ENCODE results near the gene CTU2.

The CTU2 gene

GRCh38 chr16:88697116-88697830, 9.0 kb upstream of the CTU2 start:
- no peak for DNase-seq (ENCODE audit: low spot score)

- DNase-seq (ENCODE audit: low spot score), result no peak
These were observed 8.3 kb upstream of the CTU2 start for GRCh38 chr16:88697831-88698615.

GRCh38 chr16:88698646-88699045, 7.7 kb upstream of the CTU2 start:
- no peak for DNase-seq (ENCODE audit: low spot score)

GRCh38 chr16:88699180-88699579, 7.1 kb upstream of the CTU2 start:
- no peak for DNase-seq (ENCODE audit: low spot score)

- no peak for DNase-seq (ENCODE audit: low spot score)
These were observed 6.0 kb upstream of the CTU2 start for GRCh38 chr16:88700322-88700635.

- DNase-seq (ENCODE audit: low spot score), result peak; percentile 92
These were observed 5.4 kb upstream of the CTU2 start for GRCh38 chr16:88700636-88701482.

GRCh38 chr16:88701581-88702370, 4.5 kb upstream of the CTU2 start:
- no peak for DNase-seq (ENCODE audit: low spot score)

GRCh38 chr16:88702371-88703210, 3.7 kb upstream of the CTU2 start:
- DNase-seq (ENCODE audit: low spot score), result no peak

GRCh38 chr16:88703486-88704309, 2.6 kb upstream of the CTU2 start:
- DNase-seq (ENCODE audit: low spot score), result no peak

GRCh38 chr16:88705076-88705684, 1.1 kb upstream of the CTU2 start:
- DNase-seq (ENCODE audit: low spot score), result peak; percentile 47

- peak; percentile 47 for DNase-seq (ENCODE audit: low spot score)
These were observed 488 bp upstream of the CTU2 start for GRCh38 chr16:88705801-88706228.

- DNase-seq (ENCODE audit: low spot score), result no peak
These were observed 893 bp downstream of the CTU2 start for GRCh38 chr16:88706965-88707826.

GRCh38 chr16:88710556-88710955, 4.3 kb downstream of the CTU2 start:
- no peak for DNase-seq (ENCODE audit: low spot score)

GRCh38 chr16:88711750-88712340, 5.5 kb downstream of the CTU2 start:
- no peak for DNase-seq (ENCODE audit: low spot score)

- DNase-seq (ENCODE audit: low spot score), result no peak
These were observed 6.2 kb downstream of the CTU2 start for GRCh38 chr16:88712362-88712979.

GRCh38 chr16:88713054-88713453, 6.8 kb downstream of the CTU2 start:
- no peak for DNase-seq (ENCODE audit: low spot score)

GRCh38 chr16:88713568-88714419, 7.5 kb downstream of the CTU2 start:
- DNase-seq (ENCODE audit: low spot score), result no peak

Measured in hepatic stellate cell (primary cell).